AG20443 (cell line): ENCODE data around the gene DOC2A.
"Not testable (repeated sequence)": the region's sequence is repeated elsewhere in the genome, so short reads cannot be mapped to it uniquely, and the experiment has no call there.

Experiments
- DNase-seq: peaks from one replicate; pipeline ENCODE4 v3.0.0; 2012; ENCODE audit warnings: low spot score, mixed read lengths

Gene DOC2A

GRCh38 chr16:30027588-30028437 lies 17.0 kb upstream of the DOC2A start:
- DNase-seq, result no peak

- DNase-seq, result no peak
Measured at GRCh38 chr16:30026449-30026848, 15.6 kb upstream of the DOC2A start.

- no peak for DNase-seq
Measured at GRCh38 chr16:30025574-30025973, 14.7 kb upstream of the DOC2A start.

GRCh38 chr16:30025156-30025555 lies 14.3 kb upstream of the DOC2A start:
- DNase-seq, result no peak

- DNase-seq, result no peak
Measured at GRCh38 chr16:30024451-30024850, 13.6 kb upstream of the DOC2A start.

- DNase-seq, result no peak
Measured at GRCh38 chr16:30023586-30023985, 12.8 kb upstream of the DOC2A start.

GRCh38 chr16:30022887-30023286 lies 12.1 kb upstream of the DOC2A start, which contains the start of gene C16orf92:
Gene C16orf92 (plus strand): TSS chr16:30023198. CDS start chr16:30023341, 143 bp downstream.
- DNase-seq, result no peak

GRCh38 chr16:30018731-30019158 lies 7.9 kb upstream of the DOC2A start:
- DNase-seq, result no peak

GRCh38 chr16:30017937-30018336 lies 7.1 kb upstream of the DOC2A start:
- not testable (repeated sequence) for DNase-seq

GRCh38 chr16:30017277-30017656 lies 6.4 kb upstream of the DOC2A start:
- no peak for DNase-seq

GRCh38 chr16:30016555-30017276 lies 5.9 kb upstream of the DOC2A start:
- no peak for DNase-seq

GRCh38 chr16:30015450-30015849 lies 4.6 kb upstream of the DOC2A start:
- DNase-seq, result not testable (repeated sequence)

GRCh38 chr16:30012598-30012997 lies 1.8 kb upstream of the DOC2A start:
- DNase-seq, result not testable (repeated sequence)

- DNase-seq, result no peak
Measured at GRCh38 chr16:30011714-30012504, 1.1 kb upstream of the DOC2A start.

GRCh38 chr16:30009990-30010843 lies 610 bp downstream of the DOC2A start:
- DNase-seq, result no peak

- no peak for DNase-seq
Measured at GRCh38 chr16:30009085-30009862, 1.6 kb downstream of the DOC2A start.

- no peak for DNase-seq
Measured at GRCh38 chr16:30007378-30007895, 3.4 kb downstream of the DOC2A start.

GRCh38 chr16:30006659-30007377 lies 4.0 kb downstream of the DOC2A start:
- no peak for DNase-seq

- no peak for DNase-seq
Measured at GRCh38 chr16:30006095-30006473, 4.7 kb downstream of the DOC2A start.
